ENCODE measurements around the gene ZNF18.
"Not testable (repeated sequence)": the region's sequence is repeated elsewhere in the genome, so short reads cannot be mapped to it uniquely, and the experiment has no call there.

ZNF18 gene

DNA sequence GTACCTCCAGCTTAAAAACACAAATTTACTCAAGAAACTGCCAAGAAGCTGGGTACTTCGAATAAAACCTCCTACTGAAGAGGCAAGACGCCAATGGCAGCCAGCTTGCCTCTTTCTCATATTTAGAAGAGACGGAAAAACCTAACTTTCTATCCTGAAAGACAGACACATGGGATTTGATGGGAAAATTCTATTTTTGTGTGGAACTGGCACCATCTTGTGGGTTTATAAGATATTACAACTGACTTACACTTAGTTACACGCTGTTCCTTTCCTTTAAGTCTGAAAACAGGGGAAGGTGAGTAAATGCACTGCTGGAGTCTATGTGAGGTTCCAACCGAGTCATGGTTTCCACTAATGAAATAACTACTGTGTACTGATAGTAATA is 10.3 kb downstream of the ZNF18 start:
- Histone ChIP-seq H3K9me3 (ENCODE audit: control insufficient read depth in 1 of 2, low read length in 2 of 2) (no peaks in the 10 kb centered on the region), H3K27me3 (ENCODE audit: control insufficient read depth in 1 of 2, insufficient read depth in 2 of 2, low read length in 2 of 2) (no peaks in the 10 kb centered on the region), H3K4me3 (ENCODE audit: low read depth in 1 of 2, low read length in 2 of 2) (no peak overlapping the region), H3K36me3 (ENCODE audit: control insufficient read depth in 1 of 2, insufficient read depth in 2 of 2, low read length in 2 of 2) (peaks cover 11 to 32% of the 10 kb centered on the region in 2 donors), H3K4me1 (ENCODE audit: control insufficient read depth in 1 of 2, insufficient read depth in 2 of 2, low read length in 2 of 2) (no peaks in the 10 kb centered on the region), H3K9ac (ENCODE audit: low read depth in 1 of 2, low read length in 2 of 2) (no peak overlapping the region), H3K27ac (ENCODE audit: low read depth, low read length) (no peak overlapping the region)

DNA sequence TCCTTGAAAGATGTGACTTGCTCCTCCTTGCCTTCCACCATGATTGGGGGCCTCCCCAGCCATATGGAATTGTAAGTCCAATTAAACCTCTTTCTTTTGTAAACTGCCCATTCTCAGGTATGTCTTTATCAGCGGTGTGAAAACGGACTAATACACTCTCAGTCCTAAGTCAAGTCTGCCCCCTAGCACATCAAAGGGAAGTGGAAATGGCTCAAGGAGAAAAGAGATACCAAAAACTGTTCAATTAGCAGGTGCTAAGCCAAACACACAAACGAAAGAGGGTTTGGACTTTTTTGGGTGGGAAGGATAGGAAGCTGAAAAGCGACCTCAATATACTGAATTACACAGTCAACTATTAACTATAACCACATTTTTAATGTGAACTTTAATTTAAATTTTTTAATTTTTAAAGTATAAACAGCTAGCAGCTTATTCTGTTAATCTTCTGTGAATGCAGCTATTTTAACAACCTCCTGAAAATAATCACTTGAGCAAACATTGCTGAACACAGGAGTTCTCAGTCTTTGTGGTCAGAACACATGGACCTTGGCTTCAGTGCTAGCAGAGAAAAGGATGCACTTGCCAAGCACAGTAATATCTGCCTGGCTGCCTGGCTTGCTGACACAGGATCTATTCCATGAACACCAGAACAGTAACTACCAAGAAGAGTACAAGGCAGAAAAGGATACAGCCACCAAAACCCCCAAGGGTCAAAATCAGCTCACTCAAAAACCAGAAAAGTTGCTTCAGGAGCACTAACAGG is 10.9 kb downstream of the ZNF18 start:
- H3K36me3 ChIP-seq (ENCODE audit: control insufficient read depth in 1 of 2, insufficient read depth in 2 of 2, low read length in 2 of 2), result peaks cover 11 to 35% of the 10 kb centered on the region in 2 donors
- no peak overlapping the region for H3K4me3 ChIP-seq (ENCODE audit: low read depth in 1 of 2, low read length in 2 of 2)
- H3K27ac ChIP-seq (ENCODE audit: low read depth, low read length), result no peak overlapping the region

DNA sequence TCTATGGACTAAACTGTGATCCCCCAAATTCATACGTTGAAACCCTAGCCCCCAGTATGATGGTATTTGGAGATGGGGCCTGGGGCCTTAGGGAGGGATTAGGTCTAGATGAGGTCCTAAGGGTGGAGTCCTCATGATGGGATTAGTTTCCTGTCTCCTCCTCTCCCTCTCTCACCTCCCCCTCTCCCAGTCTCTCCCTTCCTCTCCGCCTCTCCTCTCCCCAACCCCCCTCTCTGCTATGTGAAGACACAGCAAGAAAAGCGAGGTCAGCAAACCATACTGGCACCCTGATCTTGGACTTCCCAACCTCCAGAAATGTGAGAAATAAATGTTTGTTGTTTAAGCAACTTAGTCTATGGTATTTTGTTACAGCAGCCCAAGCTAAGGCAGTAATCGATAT is 15.4 kb downstream of the ZNF18 start:
- Histone ChIP-seq H3K4me3 (ENCODE audit: low read depth in 1 of 2, low read length in 2 of 2) (no peak overlapping the region), H3K9ac (ENCODE audit: low read depth in 1 of 2, low read length in 2 of 2) (no peak overlapping the region), H3K9me3 (ENCODE audit: control insufficient read depth in 1 of 2, low read length in 2 of 2) (no peaks in the 10 kb centered on the region), H3K27me3 (ENCODE audit: control insufficient read depth in 1 of 2, insufficient read depth in 2 of 2, low read length in 2 of 2) (no peaks in the 10 kb centered on the region), H3K4me1 (ENCODE audit: control insufficient read depth in 1 of 2, insufficient read depth in 2 of 2, low read length in 2 of 2) (no peaks in the 10 kb centered on the region), H3K36me3 (ENCODE audit: control insufficient read depth in 1 of 2, insufficient read depth in 2 of 2, low read length in 2 of 2) (peaks cover 17 to 39% of the 10 kb centered on the region in 2 donors), H3K27ac (ENCODE audit: low read depth, low read length) (no peak overlapping the region)

More for the DNA sequence above, 10.9 kb downstream of the ZNF18 start:
- Histone ChIP-seq H3K27me3 (ENCODE audit: control insufficient read depth in 1 of 2, insufficient read depth in 2 of 2, low read length in 2 of 2) (no peaks in the 10 kb centered on the region), H3K4me1 (ENCODE audit: control insufficient read depth in 1 of 2, insufficient read depth in 2 of 2, low read length in 2 of 2) (no peaks in the 10 kb centered on the region), H3K9me3 (ENCODE audit: control insufficient read depth in 1 of 2, low read length in 2 of 2) (no peaks in the 10 kb centered on the region), H3K9ac (ENCODE audit: low read depth in 1 of 2, low read length in 2 of 2) (no peak overlapping the region)

DNA sequence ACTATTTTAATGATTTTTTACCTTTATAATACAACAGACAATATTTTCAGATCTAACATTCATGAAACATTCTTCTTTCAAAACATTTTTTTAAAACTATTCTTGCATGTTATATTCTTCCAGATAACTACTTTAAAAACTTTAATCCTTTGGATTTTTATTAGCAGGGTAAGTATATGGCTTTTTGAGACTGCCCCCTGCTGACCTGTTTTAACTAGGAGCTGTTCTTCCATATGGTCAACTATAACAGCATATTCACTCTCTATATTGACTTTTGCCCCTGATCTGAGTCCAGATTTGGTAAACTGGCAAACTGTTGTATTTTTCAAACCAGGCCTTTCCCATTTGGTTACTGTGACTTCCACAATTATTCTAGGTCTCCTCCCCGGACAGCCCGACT is 16.5 kb downstream of the ZNF18 start:
- no peak overlapping the region for H3K4me3 ChIP-seq (ENCODE audit: low read depth in 1 of 2, low read length in 2 of 2)
- H3K4me1 ChIP-seq (ENCODE audit: control insufficient read depth in 1 of 2, insufficient read depth in 2 of 2, low read length in 2 of 2), result no peaks in the 10 kb centered on the region
- peaks cover 17 to 41% of the 10 kb centered on the region in 2 donors for H3K36me3 ChIP-seq (ENCODE audit: control insufficient read depth in 1 of 2, insufficient read depth in 2 of 2, low read length in 2 of 2)
- H3K27me3 ChIP-seq (ENCODE audit: control insufficient read depth in 1 of 2, insufficient read depth in 2 of 2, low read length in 2 of 2), result no peaks in the 10 kb centered on the region
- H3K27ac ChIP-seq (ENCODE audit: low read depth, low read length), result no peak overlapping the region
- H3K9me3 ChIP-seq (ENCODE audit: control insufficient read depth in 1 of 2, low read length in 2 of 2), result no peaks in the 10 kb centered on the region
- H3K9ac ChIP-seq (ENCODE audit: low read depth in 1 of 2, low read length in 2 of 2), result no peak overlapping the region

DNA sequence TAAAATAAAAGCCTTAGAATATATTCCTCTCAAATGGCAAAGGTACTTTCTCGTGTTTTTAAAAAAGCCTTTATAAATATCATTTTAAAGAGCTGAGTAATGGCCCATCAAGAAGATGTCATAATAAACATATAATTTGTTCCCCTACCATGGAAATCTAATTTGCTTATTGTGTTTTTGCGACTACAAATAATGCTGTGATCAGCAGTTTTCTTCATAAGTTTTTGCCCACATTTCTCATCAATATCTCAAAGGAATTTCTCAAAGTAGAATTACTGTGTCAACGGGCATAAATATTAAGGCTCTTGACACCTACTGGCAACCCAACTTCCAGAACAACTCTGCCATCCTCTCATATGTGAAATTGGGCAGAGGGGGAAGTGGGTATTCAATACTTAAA is 17.5 kb downstream of the ZNF18 start:
- no peak overlapping the region for H3K27ac ChIP-seq (ENCODE audit: low read depth, low read length)
- no peaks in the 10 kb centered on the region for H3K4me1 ChIP-seq (ENCODE audit: control insufficient read depth in 1 of 2, insufficient read depth in 2 of 2, low read length in 2 of 2)
- no peaks in the 10 kb centered on the region for H3K9me3 ChIP-seq (ENCODE audit: control insufficient read depth in 1 of 2, low read length in 2 of 2)
- no peak overlapping the region for H3K4me3 ChIP-seq (ENCODE audit: low read depth in 1 of 2, low read length in 2 of 2)
- H3K27me3 ChIP-seq (ENCODE audit: control insufficient read depth in 1 of 2, insufficient read depth in 2 of 2, low read length in 2 of 2), result no peaks in the 10 kb centered on the region
- no peak overlapping the region for H3K9ac ChIP-seq (ENCODE audit: low read depth in 1 of 2, low read length in 2 of 2)
- peaks cover 17 to 41% of the 10 kb centered on the region in 2 donors for H3K36me3 ChIP-seq (ENCODE audit: control insufficient read depth in 1 of 2, insufficient read depth in 2 of 2, low read length in 2 of 2)

DNA sequence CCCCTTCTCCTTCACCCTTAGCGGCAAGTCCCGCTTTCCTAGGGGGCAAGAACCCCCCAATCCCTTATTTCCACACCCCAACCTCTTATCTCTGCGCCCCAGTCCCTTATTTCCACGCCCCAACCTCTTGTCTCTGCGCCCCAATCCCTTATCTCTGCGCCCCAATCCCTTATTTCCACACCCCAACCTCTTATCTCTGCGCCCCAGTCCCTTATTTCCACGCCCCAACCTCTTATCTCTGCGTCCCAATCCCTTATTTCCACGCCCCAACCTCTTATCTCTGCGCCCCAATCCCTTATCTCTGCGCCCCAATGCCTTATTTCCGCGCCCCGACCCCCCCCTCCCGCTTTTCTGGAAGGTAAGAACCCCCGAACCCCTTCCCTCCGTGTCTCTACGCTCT is 24.5 kb downstream of the ZNF18 start:
- H3K4me3 ChIP-seq (ENCODE audit: low read depth in 1 of 2, low read length in 2 of 2); H3K9me3 ChIP-seq (ENCODE audit: control insufficient read depth in 1 of 2, low read length in 2 of 2); H3K9ac ChIP-seq (ENCODE audit: low read depth in 1 of 2, low read length in 2 of 2): not testable (repeated sequence)

DNA sequence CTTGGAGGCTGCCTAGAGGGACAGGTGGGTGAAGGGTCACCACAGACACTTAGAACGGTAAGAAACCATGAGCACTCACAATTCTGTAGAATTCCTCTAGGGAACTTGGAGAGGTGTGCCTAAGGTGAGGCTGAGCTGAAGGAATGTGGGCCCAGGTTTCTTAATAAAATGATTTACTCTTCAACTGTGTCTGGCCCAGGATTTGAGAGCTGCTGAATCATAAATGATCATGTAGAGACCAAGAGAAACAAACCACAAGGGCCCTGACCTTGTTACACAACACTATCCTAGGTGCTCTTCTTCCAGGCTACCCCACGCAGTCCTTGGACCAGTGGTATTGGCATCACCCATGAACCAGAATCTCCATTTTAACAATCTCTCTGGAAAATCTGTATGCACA is 27.7 kb downstream of the ZNF18 start:
- H3K9ac ChIP-seq (ENCODE audit: low read depth in 1 of 2, low read length in 2 of 2), result no peak overlapping the region
- H3K36me3 ChIP-seq (ENCODE audit: control insufficient read depth in 1 of 2, insufficient read depth in 2 of 2, low read length in 2 of 2), result no peaks in the 10 kb centered on the region
- H3K9me3 ChIP-seq (ENCODE audit: control insufficient read depth in 1 of 2, low read length in 2 of 2), result peaks cover 11 to 19% of the 10 kb centered on the region in 2 donors
- H3K27me3 ChIP-seq (ENCODE audit: control insufficient read depth in 1 of 2, insufficient read depth in 2 of 2, low read length in 2 of 2), result no peaks in the 10 kb centered on the region
- no peak overlapping the region for H3K27ac ChIP-seq (ENCODE audit: low read depth, low read length)
- no peak overlapping the region for H3K4me3 ChIP-seq (ENCODE audit: low read depth in 1 of 2, low read length in 2 of 2)
- no peaks in the 10 kb centered on the region for H3K4me1 ChIP-seq (ENCODE audit: control insufficient read depth in 1 of 2, insufficient read depth in 2 of 2, low read length in 2 of 2)

More for the DNA sequence above, 24.5 kb downstream of the ZNF18 start:
- not testable (repeated sequence) for H3K27ac ChIP-seq (ENCODE audit: low read depth, low read length); H3K27me3 ChIP-seq (ENCODE audit: control insufficient read depth in 1 of 2, insufficient read depth in 2 of 2, low read length in 2 of 2); H3K4me1 ChIP-seq (ENCODE audit: control insufficient read depth in 1 of 2, insufficient read depth in 2 of 2, low read length in 2 of 2)
- H3K36me3 ChIP-seq (ENCODE audit: control insufficient read depth in 1 of 2, insufficient read depth in 2 of 2, low read length in 2 of 2), result peaks cover 0 to 10% of the 10 kb centered on the region in 2 donors

DNA sequence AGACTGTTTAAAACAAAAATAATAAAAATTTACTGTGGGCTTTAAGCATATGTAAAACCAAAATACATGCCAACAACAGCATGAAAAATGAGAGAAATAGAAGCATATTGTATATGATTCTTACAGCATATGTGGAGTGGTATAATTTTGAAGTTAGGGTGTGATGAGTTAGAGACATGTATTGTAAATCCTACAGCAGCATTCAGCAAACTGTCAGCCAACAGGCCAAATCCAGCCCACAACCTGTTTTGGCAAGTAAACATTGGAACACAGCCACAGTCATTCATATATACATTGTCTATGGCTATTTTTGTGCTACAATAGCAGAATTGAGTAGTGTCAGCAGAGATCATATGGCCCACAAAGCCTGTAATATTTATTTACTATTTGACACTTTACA is 42.3 kb downstream of the ZNF18 start:
- no peaks in the 10 kb centered on the region for H3K4me1 ChIP-seq (ENCODE audit: control insufficient read depth in 1 of 2, insufficient read depth in 2 of 2, low read length in 2 of 2)
- H3K9ac ChIP-seq (ENCODE audit: low read depth in 1 of 2, low read length in 2 of 2), result no peak overlapping the region
- no peak overlapping the region for H3K27ac ChIP-seq (ENCODE audit: low read depth, low read length)
- H3K4me3 ChIP-seq (ENCODE audit: low read depth in 1 of 2, low read length in 2 of 2), result no peak overlapping the region
- H3K36me3 ChIP-seq (ENCODE audit: control insufficient read depth in 1 of 2, insufficient read depth in 2 of 2, low read length in 2 of 2), result peaks cover 0 to 3% of the 10 kb centered on the region in 2 donors
- no peaks in the 10 kb centered on the region for H3K27me3 ChIP-seq (ENCODE audit: control insufficient read depth in 1 of 2, insufficient read depth in 2 of 2, low read length in 2 of 2)
- peaks cover 6 to 17% of the 10 kb centered on the region in 2 donors for H3K9me3 ChIP-seq (ENCODE audit: control insufficient read depth in 1 of 2, low read length in 2 of 2)

DNA sequence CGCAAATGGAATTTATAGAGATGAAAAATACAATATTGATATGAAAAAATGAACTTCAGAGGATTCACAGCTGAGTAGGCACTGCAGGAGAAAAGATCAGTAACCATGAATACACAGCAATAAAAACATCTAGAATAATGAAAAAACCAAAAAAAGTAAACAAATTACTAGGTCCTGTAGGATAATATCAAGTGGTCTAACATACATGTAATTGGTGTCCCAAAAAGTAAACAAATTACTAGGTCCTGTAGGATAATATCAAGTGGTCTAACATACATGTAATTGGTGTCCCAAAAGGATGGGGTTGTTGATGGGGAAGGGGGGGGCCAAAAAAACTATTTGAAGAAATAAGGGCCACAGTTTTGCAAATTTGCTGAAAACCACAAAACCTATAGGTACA is 43.4 kb downstream of the ZNF18 start:
- Histone ChIP-seq H3K4me3 (ENCODE audit: low read depth in 1 of 2, low read length in 2 of 2) (no peak overlapping the region), H3K9ac (ENCODE audit: low read depth in 1 of 2, low read length in 2 of 2) (no peak overlapping the region), H3K27me3 (ENCODE audit: control insufficient read depth in 1 of 2, insufficient read depth in 2 of 2, low read length in 2 of 2) (no peaks in the 10 kb centered on the region), H3K27ac (ENCODE audit: low read depth, low read length) (no peak overlapping the region), H3K36me3 (ENCODE audit: control insufficient read depth in 1 of 2, insufficient read depth in 2 of 2, low read length in 2 of 2) (peaks cover 0 to 3% of the 10 kb centered on the region in 2 donors), H3K9me3 (ENCODE audit: control insufficient read depth in 1 of 2, low read length in 2 of 2) (peaks cover 6 to 17% of the 10 kb centered on the region in 2 donors), H3K4me1 (ENCODE audit: control insufficient read depth in 1 of 2, insufficient read depth in 2 of 2, low read length in 2 of 2) (no peaks in the 10 kb centered on the region)

DNA sequence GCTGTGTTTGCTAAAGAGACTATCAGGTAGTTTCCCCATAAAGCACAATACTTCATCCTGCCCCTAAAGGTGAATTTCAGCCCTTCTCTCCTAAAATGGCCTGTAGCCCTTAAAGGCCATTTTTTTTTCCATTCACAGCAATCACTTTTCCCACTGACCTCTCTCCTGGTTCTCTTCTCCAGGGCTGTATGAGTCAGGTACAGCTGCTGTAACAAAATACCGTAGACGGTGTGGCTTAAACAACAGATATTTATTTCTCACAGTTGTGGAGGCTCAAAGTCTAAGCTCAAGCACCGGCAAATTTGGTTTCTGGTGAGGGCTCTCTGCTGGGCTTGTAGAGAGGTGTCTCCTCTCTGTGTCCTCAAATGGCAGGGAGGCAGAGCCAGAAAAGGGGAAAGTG is 44.7 kb downstream of the ZNF18 start:
- peaks cover 6 to 17% of the 10 kb centered on the region in 2 donors for H3K9me3 ChIP-seq (ENCODE audit: control insufficient read depth in 1 of 2, low read length in 2 of 2)
- H3K36me3 ChIP-seq (ENCODE audit: control insufficient read depth in 1 of 2, insufficient read depth in 2 of 2, low read length in 2 of 2), result no peaks in the 10 kb centered on the region
- H3K4me3 ChIP-seq (ENCODE audit: low read depth in 1 of 2, low read length in 2 of 2), result no peak overlapping the region

More for the DNA sequence above, 44.7 kb downstream of the ZNF18 start:
- H3K9ac ChIP-seq (ENCODE audit: low read depth in 1 of 2, low read length in 2 of 2), result no peak overlapping the region
- H3K4me1 ChIP-seq (ENCODE audit: control insufficient read depth in 1 of 2, insufficient read depth in 2 of 2, low read length in 2 of 2), result no peaks in the 10 kb centered on the region
- no peak overlapping the region for H3K27ac ChIP-seq (ENCODE audit: low read depth, low read length)
- H3K27me3 ChIP-seq (ENCODE audit: control insufficient read depth in 1 of 2, insufficient read depth in 2 of 2, low read length in 2 of 2), result no peaks in the 10 kb centered on the region

Data from duodenal mucosa (tissue), 2 donors.